Erythroblast (primary cell): ENCODE results near the gene ZFPM1.

Source experiments
- DNase-seq, 2 experiments: peaks; one replicate each; lab custom pipeline; 2025; lab: John Stamatoyannopoulos, UW
- GATA1 ChIP-seq: IDR thresholded peaks from 2 replicates; pipeline ENCODE4 v1.6.1; 2011; ENCODE audit warnings: low read depth, mild to moderate bottlenecking, control low read depth, low read length, moderate library complexity
- POLR2A ChIP-seq: IDR thresholded peaks from 2 replicates; pipeline ENCODE4 v1.6.1; 2011; ENCODE audit warnings: mild to moderate bottlenecking, low read length

Gene ZFPM1

DNA sequence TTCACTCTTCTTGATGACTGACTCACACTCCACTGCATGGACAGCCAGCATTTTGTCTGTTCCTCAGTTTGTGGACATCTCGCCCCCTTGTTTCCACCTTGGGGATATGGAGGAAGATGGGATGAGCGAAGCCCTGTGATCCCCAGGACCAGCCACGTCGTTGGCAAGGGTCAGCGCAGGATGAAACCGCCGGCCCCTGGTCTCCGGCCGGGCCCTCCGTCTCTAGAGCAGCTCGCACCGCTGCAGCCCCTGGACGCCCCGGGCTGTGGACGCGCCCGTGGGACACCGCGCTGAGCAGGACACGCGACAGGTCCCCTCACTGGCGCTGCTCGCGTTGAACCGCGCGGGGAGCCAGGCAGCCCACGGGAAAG lies 116.5 kb downstream of the ZFPM1 start:
- DNase-seq, result peak in 1 of 2 experiments; percentile 51
- TF ChIP-seq GATA1 (no peak), POLR2A (no peak)

DNA sequence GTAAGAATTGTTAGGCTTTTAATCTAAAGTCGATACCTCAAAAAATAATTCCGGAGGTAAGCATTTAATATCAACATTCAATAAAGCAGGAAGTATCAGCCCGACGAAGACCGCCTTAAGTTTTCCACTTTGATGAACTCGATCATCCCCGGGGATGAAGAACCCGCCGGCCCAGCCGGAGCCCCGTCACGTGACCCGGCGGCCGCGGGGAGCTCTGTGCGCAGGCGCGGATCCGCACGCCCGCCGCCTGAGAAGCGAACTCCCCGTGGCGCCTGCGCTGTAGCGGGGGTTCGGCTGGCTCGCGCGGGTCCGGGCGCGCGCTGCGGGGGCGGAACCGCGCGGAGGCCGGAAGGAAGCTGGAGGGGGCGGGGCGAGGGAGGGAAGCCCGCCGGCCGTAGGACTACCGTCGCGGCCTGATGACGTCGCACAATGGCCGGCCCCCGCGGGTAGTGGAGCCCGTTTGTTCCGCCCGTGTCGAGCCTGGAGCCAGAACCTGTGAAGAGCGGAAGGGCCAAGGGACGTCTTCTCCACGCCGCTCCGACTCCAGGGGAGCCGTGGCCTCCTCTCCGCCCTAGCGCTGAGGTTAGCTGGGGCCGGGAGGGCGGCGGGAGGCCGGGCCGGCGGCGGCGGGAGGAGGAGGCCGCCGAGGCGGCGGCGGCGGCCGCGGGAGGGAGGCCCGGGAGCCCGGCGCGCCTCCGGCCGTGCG lies 117.1 kb downstream of the ZFPM1 start, which contains the start of gene ZC3H18:
ZC3H18 (plus strand) TSS at position 419 of the 706 bp plus-strand sequence. CDS start 6,721 bp downstream, outside the sequence.
- DNase-seq, result peak; percentile 98 to 100
- no peak for TF ChIP-seq GATA1
- peak; percentile 54 for TF ChIP-seq POLR2A

DNA sequence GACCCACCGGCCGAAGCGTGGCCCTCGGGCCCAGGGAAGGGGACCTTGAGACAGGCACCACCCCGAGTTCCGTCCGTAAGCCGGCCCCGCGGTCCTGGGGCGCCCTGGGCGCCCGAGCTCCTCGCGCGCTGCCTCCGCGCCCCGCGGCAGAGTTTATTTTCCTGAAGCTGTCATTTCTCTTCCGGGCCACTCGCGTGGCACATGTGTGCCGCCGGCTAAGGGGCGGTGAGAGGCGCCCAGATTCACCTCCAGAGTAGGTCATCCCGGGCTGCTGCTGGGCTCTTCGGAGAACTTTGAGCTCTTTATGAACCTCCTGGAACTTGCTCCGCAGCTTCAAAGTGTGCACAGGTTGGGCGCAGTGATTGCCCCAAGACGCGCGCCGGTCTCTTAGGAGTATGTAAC lies 117.6 kb downstream of the ZFPM1 start:
- TF ChIP-seq POLR2A, result no peak
- TF ChIP-seq GATA1, result no peak
- peak; percentile 64 to 72 for DNase-seq

DNA sequence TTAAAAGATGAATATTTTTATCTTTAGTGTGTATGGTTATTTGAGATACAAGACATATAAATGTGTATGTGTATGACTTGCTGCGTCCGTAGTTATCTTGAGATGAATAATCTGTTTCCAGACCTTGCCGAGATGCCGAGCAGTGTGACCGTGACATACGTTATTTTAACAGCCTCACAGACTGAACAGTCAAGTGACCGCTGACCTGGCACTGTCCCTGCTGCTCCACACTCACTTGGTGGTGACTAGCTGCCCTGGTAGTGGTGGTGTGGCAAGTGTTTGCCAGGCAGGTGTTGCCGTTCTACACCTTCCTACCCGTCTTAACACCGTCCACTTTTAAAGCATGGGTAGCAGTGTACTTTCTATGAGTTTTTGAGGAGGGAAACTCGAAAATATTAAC lies 122.2 kb downstream of the ZFPM1 start:
- no peak for DNase-seq
- no peak for TF ChIP-seq GATA1

DNA sequence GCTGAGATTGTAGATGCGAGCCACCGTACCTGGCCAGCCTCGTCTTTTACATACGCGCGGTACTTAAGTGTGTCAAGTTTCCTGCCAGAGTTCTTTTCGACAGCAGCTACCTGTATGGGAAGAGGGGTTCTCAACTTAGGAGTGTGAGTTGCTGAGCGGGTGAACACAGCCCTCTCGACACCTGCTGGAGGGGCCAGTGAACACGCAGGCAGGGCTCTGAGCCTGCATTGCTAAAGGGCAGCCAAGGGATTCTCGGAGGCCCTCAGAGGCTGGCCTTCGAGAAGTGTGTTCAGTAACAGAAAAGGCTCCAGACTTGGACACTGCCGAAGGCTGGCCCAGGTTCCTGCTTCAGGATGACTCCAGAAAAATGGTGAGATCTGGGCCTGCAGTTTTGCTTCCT lies 123.2 kb downstream of the ZFPM1 start:
- DNase-seq, result no peak
- TF ChIP-seq POLR2A, result no peak
- no peak for TF ChIP-seq GATA1

DNA sequence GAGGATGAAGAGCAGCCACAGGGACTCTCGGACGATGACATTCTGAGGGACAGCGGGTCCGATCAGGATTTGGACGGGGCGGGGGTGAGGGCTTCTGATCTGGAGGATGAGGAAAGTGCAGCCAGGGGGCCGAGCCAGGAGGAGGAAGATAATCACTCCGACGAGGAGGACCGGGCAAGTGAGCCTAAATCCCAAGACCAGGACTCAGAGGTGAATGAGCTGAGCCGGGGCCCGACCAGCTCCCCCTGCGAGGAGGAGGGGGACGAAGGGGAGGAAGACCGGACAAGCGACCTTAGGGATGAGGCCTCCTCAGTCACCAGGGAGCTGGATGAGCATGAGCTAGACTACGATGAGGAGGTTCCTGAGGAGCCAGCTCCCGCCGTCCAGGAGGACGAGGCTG lies 124.1 kb downstream of the ZFPM1 start:
- TF ChIP-seq GATA1, result no peak
- no peak for TF ChIP-seq POLR2A
- no peak for DNase-seq

DNA sequence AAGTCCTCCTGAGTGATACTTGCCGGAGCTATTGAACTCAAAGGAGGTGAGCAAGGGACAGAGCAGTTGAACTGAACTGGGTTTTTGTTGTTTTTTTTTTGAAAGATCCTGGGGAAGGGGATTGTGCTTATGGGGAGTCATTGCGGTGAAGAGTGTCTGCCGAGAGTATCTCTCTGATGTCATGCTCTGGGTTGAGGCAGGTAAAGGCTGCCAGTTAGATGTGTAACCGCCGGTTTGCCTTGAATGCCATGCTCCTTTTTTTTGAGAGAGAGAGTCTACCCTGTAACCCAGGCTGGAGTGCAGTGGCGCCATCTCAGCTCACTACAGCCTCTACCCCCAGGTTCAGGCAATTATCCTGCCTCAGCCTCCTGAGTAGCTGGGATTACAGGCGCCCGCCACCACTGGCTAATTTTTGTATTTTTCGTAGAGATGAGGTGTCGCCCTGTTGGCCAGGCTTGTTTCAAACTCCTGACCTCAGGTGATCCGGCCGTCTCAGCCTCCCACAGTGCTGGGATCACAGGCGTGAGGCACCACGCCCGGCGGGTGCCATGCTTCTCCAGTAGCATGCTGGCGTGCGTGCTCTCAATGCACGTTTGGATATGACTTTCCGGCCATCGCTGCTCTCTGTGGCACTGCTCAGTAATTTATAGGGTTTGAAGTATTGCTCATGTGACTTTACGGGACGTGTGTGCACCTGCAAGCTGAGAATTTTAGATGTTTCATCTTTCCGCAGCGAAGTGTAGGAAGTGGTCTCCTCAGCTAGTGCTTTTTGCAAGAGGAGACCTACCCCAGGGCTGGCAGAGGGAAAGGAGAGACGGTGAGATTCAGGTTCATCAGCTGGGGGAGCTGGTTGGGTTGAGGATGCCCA lies 125.6 kb downstream of the ZFPM1 start:
- DNase-seq, result no peak
- no peak for TF ChIP-seq GATA1

DNA sequence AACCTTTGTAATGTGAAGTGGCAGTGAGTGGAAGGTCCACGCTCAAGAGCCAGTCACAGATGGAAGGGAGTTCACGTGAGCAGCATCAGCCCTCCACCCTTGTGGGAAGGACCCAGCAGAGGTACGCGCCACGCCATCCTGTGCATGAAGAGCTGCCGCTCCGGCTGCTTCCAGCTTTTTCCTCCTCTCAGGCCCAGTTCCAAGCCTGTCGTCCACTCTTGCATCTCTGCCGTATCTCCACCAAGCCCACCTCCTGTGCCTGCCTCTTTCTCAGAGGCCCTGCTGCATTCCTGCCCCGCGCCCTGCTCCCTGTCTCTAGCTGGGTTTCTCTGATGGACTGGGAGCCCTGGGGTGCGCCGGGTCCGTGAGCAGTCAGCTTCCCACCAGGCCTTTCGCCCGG lies 127.3 kb downstream of the ZFPM1 start:
- DNase-seq, result no peak
- TF ChIP-seq GATA1 (no peak), POLR2A (no peak)

DNA sequence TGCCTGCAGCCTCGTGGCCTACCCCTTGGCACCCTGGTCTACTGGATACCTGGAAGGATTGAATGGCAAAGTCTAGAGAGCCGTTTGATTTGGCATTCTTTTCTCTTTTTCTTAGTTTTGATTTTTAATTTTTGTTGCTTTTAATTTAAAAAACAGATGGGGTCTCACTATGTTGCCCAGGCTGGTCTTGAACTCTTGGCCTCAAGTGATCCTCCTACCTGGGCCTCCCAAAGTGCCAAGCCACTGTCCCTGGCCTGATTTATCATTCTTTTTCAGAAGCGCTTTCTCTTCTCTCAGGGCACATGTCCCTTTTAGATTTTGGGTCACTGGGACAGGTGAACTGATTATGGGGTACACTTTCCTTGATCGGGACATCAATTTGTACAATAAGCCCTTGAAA lies 128.0 kb downstream of the ZFPM1 start:
- DNase-seq, result no peak
- TF ChIP-seq POLR2A (no peak), GATA1 (no peak)

DNA sequence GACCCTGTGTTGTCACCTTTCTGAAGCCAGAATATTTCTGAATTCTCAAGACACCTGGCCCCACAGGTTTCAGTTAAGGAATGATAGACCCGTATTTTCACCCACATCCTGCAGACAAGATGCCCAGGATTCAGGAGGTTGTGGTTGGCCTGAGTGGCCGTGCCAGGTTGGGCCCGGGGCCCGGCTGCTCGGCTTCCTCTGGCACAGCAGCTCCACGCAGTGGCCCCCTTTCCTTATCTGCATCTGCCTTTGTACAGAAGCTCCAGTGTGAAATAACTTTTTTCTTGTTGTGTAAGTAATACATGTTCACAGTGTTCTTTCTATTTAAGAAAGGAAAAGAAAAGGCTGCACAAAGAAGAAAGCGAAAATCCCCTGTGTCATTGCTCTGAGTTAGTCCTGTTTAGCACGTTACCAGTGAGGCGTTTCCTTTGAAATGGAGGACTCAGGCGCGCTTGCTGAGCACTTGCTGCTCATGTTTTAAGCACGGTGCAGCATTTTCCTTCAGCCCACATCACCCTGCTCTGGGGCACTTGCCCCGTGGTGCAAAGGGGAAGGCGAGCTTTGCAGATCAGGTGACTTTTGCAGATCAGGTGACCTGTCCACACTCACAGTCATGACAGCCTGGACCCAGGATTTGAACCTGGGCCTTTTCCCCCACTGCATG lies 130.0 kb downstream of the ZFPM1 start:
- TF ChIP-seq POLR2A (no peak), GATA1 (no peak)
- DNase-seq, result no peak

DNA sequence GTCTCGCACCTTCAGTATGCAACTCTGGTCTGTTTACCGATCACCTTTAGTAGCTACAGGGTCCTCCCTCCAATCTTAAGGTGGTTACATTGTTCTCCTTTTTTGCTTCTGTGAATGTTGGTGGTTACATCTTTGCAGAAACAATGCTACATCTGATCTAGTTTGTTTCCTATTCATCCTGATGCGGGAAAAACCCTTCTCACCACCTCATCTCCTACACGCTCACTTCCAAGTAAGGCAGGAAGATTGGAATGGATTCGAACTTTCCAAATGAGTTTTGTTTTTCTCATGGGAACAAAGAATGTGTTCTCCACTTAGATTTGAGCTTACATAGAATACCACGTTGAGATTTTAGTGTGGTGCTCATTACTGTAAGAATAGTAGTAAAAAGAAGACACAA lies 131.6 kb downstream of the ZFPM1 start:
- TF ChIP-seq POLR2A (no peak), GATA1 (no peak)
- no peak for DNase-seq

DNA sequence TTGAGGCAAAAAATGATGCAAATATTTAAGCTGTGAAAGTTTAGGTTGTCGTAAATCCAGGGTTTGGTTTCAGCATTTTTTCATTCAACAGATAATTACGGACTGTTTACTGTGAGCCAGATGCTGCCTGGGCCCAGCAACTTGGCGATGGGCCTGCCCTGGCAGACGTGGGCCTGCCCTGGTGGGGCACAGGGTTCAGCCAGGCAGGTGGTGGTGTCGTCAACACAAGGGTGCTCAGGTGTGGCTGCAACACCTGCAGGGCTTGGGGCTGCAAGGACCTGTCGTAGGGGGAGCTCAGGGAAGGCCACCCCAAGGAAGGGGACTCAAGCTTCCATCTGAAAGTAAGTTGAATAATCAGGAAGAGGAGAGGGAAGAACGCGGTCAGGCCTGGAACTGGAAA lies 132.2 kb downstream of the ZFPM1 start:
- TF ChIP-seq GATA1 (no peak), POLR2A (no peak)
- DNase-seq, result no peak

DNA sequence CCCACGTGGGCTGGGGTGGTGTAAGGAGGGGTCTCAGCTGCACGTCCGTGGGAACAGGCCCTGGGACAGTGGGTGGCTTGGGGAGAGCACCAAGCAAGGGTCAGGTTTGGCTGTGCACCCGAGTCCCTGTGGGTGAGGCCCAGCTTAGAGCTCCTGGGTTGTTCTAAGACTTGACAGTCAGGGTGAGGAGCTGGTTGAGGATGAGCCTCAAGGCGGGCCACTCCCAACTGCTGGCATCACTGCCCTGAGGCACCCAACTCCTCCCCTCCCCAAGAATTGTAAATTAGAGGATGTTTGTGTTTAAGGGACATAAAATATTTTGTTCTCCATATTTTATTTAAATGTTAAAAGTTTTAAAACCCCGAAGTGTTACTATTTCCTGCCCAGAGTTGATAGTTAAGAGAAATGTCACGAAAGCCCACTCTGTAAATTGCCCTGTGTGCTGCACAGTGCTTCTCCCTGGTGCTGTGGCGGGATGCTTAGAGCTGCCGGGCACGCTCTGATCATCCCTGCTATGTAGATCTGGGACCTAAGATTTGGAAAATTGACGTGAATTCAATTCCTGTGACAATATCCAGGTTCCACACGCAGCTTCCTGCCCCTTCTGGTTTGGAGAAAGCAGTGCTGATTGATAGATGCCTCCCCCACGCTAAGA lies 133.0 kb downstream of the ZFPM1 start:
- TF ChIP-seq GATA1 (no peak), POLR2A (no peak)
- DNase-seq, result no peak
